ENCODE measurements around the gene LRRC75B.
"Not testable (repeated sequence)": the region's sequence is repeated elsewhere in the genome, so short reads cannot be mapped to it uniquely, and the experiment has no call there.

The LRRC75B gene

GRCh38 chr22:24552503-24553286 is 40.2 kb downstream of the LRRC75B start:
- DNase-seq: not testable (repeated sequence)

GRCh38 chr22:24550902-24551435 is 41.9 kb downstream of the LRRC75B start:
- no peak for DNase-seq

DNA sequence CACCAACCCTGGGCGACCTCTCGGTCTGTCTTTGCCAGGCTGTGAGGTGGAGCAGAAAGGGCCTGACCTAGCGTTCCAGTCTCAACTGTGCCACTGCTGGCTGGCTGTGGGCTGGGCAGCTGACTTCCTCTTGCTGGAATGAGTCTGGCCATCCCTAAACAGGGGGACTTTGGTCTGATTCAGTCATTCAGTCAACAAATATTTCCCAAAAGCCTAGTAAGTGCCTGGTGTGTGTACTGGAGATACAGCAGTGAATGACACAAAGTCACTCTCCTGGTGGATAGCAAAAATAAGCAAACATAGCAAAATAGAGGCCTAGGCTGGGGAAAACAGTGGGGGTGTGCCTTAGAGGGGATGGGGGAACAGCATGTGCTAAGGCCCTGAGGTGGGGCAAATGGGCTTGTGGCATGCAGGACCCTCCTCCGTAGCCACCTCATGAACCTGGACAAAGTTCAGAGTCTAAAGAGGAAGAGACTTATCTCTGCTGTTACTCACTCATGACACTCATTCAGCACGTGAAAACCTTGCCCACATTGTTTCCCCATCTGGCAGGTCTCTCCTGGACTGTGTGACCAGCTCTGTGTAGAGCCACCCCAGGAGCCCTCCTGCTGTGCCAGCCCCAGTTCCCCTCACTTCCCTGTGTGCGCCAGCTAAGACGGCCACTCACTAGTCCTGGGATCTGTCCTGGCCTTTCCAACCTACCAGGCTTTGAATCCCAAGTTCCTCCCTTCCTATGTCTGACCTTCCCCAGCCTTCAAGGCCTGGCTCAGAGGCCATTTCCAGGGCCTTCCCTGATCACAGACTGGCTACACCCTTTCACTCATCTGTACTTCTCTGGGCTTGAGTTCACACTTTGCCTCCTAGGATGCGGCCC is 42.6 kb downstream of the LRRC75B start:
- DNase-seq: no peak

DNA sequence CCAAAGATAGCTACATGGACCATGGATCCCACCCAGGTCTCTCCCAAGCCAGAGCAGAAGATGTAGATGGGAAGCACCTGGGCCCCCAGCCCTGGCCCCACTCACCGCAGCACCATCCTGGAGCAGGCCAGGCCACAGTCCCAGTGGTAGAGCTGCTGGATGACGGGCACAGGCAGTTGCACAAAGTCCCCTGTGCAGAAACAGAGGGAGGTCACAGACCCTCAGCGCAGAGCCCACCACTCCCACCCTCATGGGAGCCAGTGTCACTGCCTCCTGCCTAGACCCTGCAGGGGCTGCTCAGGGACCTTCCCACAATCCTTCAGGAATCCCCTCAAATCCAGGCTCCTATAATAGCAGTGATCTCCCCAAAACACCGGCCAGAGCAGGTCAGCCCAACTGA is 44.1 kb downstream of the LRRC75B start:
- DNase-seq: no peak

DNA sequence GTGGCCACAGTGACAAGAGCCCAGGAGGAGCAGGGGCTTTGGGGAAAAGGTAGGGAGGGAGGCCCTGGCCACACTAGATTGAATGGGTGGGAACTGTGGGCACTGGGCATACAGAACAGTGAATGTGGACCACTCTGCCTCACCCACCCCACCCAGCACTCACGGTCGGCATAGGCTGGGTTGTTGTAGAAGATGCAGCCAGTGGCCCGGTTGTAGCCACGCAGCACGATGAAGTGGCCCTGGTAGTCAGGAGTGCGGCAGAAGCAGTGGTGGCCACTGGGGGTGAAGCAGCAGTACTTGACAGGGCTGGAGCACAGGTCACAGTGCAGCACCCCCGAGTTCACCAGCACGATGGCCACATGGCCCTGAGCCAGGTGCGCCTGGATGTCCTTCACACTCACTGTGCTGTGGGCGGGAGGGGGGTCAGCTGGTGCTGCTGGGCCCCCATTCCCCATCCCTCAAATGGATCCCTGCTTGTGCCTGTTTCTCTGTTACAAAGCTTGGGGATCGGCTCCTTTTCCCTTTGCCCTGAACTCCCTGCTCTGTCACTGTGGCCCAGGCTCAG is 49.1 kb downstream of the LRRC75B start:
- no peak for DNase-seq

DNA sequence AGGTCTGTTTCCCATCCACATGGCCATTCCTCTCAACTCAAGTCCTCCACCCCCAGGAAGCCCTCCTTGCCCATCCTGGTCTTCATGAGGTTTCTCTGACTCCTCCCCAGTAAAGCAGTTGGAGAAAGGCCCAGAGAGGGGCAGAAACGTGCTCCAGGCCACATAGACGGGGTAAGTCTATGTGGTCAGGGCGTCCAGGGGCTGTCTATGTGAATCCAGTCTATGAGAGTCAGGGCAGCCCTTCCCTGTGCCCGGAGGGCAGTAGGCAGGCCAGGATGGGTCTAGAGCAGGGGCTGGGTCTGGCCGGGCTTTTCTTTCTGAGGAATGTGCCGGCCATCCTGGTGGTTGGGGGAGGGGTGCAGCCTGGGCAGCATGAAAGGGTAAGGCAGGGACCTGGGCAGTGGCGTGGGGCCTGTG is 49.7 kb downstream of the LRRC75B start:
- DNase-seq: no peak

- DNase-seq: no peak
Measured at GRCh38 chr22:24542641-24543040, 50.2 kb downstream of the LRRC75B start.

- DNase-seq: no peak
Measured at GRCh38 chr22:24541681-24542515, 51.0 kb downstream of the LRRC75B start.

GRCh38 chr22:24540470-24540869 is 52.4 kb downstream of the LRRC75B start:
- no peak for DNase-seq

DNA sequence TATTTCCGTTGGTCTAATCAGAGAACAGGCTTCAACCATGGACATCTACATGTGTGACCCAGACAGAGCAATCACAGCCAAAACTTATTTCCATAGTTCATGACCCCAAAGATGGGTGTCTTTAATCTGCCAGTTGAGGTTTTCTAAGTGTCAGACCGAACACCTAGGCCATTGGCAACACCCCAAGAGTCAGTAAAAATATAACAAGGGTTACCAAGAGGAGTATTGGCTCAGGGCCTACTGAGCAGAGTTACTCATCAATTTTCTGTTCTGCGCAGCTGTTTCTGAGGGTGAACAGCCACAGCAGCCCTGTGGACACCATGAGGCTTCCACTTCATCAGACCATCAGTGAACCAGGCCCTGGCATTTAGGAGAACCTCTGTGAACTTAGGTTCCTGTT is 56.8 kb downstream of the LRRC75B start:
- DNase-seq: no peak
